Mesothelial cell of epicardium (in vitro differentiated cells): Measurements from ENCODE around the gene ATP8B1. TPM values are rescaled to one million over a fixed set of nuclear protein-coding genes. Genes with fewer than 3 reads are reported as not detected.
"Not testable (repeated sequence)": the region's sequence is repeated elsewhere in the genome, so short reads cannot be mapped to it uniquely, and the experiment has no call there.

Experiments used
- DNase-seq, 2 experiments: peaks; one replicate each; pipeline ENCODE4 v3.0.0; 2021; ENCODE audit warnings: low spot score in 2 of 2; ENCODE audit not compliant: unreplicated experiment in 2 of 2
- H3K27ac Mint-ChIP-seq: 2 replicates; pipeline ENCODE4 v1.8.0; 2021; ENCODE audit warnings: mixed read lengths
- H3K27me3 Mint-ChIP-seq: 2 replicates; pipeline ENCODE4 v1.8.0; 2021; ENCODE audit warnings: low read depth, mixed read lengths
- H3K36me3 Mint-ChIP-seq: 2 replicates; pipeline ENCODE4 v1.8.0; 2021; ENCODE audit warnings: mixed read lengths
- H3K4me1 Mint-ChIP-seq: 2 replicates; pipeline ENCODE4 v1.8.0; 2021; ENCODE audit warnings: mixed read lengths
- H3K4me3 Mint-ChIP-seq: 2 replicates; pipeline ENCODE4 v1.8.0; 2021; ENCODE audit warnings: mild to moderate bottlenecking, moderate library complexity, mixed read lengths
- H3K9me3 Mint-ChIP-seq: 2 replicates; pipeline ENCODE4 v1.8.0; 2021; ENCODE audit warnings: mixed read lengths
- total RNA-seq: library from RNA; stranded (reverse); gene quantifications from 3 replicates; pipeline ENCODE4 v1.2.1, GENCODE V29; 2021
- TF ChIP-seq, protein P1 (sequence below): fragments of 200-600 bp; sonication (generic); IDR thresholded peaks from one replicate; pipeline ENCODE4 v1.5.0; 2021; ENCODE audit warnings: antibody characterized with exemption; ENCODE audit not compliant: unreplicated experiment

Gene ATP8B1
- total RNA-seq, 1 donor from 2014 or later, result 14.1 TPM

DNA sequence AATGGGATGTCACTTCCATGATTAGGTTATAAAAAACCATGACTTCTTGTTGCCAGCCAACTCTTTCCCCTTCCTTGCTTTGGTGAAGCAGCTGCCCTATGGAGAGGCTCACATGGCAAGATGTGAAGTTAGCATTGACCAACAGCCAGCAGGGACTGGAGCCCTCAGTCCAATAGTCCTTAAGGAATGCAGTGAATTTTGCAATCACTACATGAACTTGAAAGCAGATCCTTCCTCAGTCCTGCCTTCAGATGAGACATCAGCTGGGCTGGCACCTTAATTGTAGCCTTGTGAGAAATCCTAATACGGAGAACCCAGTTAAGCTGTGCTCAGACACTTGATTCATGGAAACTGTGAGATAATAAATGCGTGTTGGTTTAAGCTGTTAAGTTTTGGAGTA lies 61.8 kb downstream of the ATP8B1 start:
- Mint-ChIP-seq H3K4me3 (no peak overlapping the region), H3K27ac (no peak overlapping the region), H3K4me1 (peaks cover 23% of the 10 kb centered on the region), H3K9me3 (no peaks in the 10 kb centered on the region), H3K27me3 (no peaks in the 10 kb centered on the region), H3K36me3 (no peaks in the 10 kb centered on the region)
- TF ChIP-seq, protein P1, sequence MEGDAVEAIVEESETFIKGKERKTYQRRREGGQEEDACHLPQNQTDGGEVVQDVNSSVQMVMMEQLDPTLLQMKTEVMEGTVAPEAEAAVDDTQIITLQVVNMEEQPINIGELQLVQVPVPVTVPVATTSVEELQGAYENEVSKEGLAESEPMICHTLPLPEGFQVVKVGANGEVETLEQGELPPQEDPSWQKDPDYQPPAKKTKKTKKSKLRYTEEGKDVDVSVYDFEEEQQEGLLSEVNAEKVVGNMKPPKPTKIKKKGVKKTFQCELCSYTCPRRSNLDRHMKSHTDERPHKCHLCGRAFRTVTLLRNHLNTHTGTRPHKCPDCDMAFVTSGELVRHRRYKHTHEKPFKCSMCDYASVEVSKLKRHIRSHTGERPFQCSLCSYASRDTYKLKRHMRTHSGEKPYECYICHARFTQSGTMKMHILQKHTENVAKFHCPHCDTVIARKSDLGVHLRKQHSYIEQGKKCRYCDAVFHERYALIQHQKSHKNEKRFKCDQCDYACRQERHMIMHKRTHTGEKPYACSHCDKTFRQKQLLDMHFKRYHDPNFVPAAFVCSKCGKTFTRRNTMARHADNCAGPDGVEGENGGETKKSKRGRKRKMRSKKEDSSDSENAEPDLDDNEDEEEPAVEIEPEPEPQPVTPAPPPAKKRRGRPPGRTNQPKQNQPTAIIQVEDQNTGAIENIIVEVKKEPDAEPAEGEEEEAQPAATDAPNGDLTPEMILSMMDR, result no peak
- DNase-seq, result no peak

DNA sequence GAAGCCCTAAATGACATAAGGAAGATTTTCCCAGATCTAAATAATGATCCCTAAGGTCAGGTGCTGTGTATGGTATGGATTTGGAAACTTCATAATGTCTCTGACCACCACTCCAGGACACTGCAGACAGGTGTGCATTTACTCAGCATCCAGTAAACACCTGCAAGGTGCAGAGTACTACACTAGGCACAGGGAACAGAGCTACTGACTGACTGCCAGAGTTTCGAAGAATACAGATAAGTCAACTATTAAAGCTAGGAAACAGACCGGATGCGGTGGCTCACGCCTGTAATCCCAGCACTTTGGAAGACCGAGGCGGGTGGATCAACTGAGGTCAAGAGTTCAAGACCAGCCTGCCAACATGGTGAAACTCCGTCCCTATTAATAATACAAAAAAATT lies 65.0 kb downstream of the ATP8B1 start:
- H3K4me3 Mint-ChIP-seq, result no peak overlapping the region
- TF ChIP-seq, protein P1, result no peak
- H3K36me3 Mint-ChIP-seq, result peaks cover 6% of the 10 kb centered on the region
- H3K4me1 Mint-ChIP-seq, result peaks cover 9% of the 10 kb centered on the region
- H3K27ac Mint-ChIP-seq, result peak overlapping the region; percentile 41
- no peaks in the 10 kb centered on the region for H3K9me3 Mint-ChIP-seq
- H3K27me3 Mint-ChIP-seq, result no peaks in the 10 kb centered on the region
- no peak for DNase-seq

DNA sequence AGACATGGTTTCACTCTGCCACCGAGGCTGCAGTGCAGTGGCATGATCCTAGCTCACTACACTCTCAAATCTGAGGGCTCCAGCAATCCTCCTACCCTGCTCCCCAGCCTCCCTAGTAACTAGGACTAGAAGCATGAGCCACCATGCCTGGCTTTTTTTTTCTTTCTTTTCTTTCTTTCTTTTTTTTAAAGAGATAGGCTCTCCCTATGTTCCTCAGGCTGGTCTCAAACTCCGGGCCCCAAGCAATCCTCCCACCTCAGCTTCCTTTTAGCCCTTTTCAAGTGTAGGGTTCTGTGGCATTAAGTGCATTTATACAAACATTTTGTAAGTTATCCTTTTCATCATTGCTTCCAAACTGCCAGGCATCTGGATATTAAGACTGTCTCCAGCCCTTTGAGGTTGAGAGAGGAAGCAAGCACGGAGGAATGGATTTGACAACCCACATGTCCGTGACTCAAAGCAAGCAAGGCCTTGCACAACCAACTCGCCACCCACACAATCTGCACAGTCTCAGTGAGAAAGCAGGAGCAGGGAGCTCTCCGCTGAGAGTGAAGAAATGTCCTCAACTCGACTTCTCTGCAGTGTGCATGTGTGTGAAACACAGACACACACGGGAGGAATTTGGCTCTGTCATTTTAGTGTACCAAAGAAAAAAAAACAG lies 65.6 kb downstream of the ATP8B1 start:
- DNase-seq, result no peak
- Mint-ChIP-seq H3K27ac (peak overlapping the region; percentile 47), H3K9me3 (no peaks in the 10 kb centered on the region)

DNA sequence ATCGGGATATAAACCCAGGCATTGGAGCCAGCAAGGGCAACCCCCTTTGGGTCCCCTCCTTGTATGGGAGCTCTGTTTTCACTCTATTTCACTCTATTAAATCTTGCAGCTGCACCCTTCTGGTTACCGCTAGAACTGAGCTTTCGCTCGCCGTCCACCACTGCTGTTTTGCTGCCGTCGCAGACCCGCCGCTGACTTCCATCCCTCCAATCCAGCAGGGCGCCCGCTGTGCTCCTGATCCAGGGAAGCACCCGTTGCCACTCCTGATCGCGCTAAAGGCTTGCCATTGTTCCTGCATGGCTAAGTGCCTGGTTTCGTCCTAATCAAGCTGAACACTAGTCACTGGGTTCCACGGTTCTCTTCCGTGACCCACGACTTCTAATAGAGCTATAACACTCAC lies 68.1 kb downstream of the ATP8B1 start:
- H3K4me1 Mint-ChIP-seq, H3K9me3 Mint-ChIP-seq, DNase-seq, H3K4me3 Mint-ChIP-seq, H3K27me3 Mint-ChIP-seq, H3K27ac Mint-ChIP-seq: not testable (repeated sequence)
- peaks cover 10% of the 10 kb centered on the region for H3K36me3 Mint-ChIP-seq

More for the DNA sequence above, 65.6 kb downstream of the ATP8B1 start:
- Mint-ChIP-seq H3K27me3 (no peaks in the 10 kb centered on the region), H3K4me3 (no peak overlapping the region), H3K36me3 (peaks cover 6% of the 10 kb centered on the region), H3K4me1 (peaks cover 8% of the 10 kb centered on the region)
- TF ChIP-seq, protein P1, result no peak

DNA sequence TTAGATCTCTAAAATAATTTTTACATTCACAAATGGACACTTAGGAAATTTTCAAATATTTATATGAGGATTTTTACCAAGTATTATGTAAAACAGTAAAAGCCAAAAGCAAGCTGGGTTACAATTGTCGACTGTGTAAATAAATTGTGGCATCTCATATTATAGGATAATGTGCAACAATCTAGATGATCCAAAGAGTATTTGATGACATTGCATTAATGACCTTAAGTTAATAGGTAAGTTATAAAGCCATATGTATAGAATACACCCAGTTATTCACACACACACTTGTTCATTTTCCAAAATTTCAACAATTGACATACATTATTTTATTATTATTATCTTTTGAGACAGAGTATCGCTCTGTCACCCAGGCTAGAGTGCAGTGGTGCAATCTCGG lies 69.3 kb downstream of the ATP8B1 start:
- TF ChIP-seq, protein P1, result no peak

DNA sequence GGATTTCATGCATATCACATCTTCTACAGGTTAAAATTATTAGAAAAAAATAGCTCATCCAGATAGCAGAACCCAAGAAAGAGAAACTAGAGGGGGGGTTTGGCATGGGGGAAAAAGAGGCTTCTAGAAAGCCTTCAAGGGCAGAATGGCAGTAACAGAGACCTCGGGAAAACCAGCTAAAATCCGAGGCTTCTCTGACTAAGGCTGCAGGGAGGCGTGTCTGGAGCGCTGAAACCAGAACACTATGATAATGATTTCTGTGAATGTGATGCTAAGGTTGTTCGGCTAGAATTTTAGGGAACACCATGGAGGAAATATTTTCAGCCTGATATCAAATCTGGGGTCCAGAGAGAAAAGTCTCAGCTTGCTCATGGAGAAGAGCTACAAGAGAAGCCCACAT lies 73.0 kb downstream of the ATP8B1 start:
- H3K27me3 Mint-ChIP-seq, result no peaks in the 10 kb centered on the region
- no peak overlapping the region for H3K4me3 Mint-ChIP-seq
- H3K9me3 Mint-ChIP-seq, result peaks cover 12% of the 10 kb centered on the region
- H3K27ac Mint-ChIP-seq, result peak overlapping the region; percentile 55
- TF ChIP-seq, protein P1, result no peak
- peaks cover 10% of the 10 kb centered on the region for H3K4me1 Mint-ChIP-seq
- no peak for DNase-seq
- H3K36me3 Mint-ChIP-seq, result peaks cover 28% of the 10 kb centered on the region

More for the DNA sequence above, 69.3 kb downstream of the ATP8B1 start:
- Mint-ChIP-seq H3K4me1 (peaks cover 9% of the 10 kb centered on the region), H3K9me3 (no peaks in the 10 kb centered on the region), H3K4me3 (no peak overlapping the region), H3K27me3 (no peaks in the 10 kb centered on the region), H3K27ac (no peak overlapping the region), H3K36me3 (peaks cover 13% of the 10 kb centered on the region)
- DNase-seq, result no peak
